ENCODE measurements around the gene TAF1D.
"Not testable (repeated sequence)": the region's sequence is repeated elsewhere in the genome, so short reads cannot be mapped to it uniquely, and the experiment has no call there.

TAF1D gene

GRCh38 chr11:93741094-93741881 is at the start of gene TAF1D, which contains the start of gene C11orf54:
TSS of gene TAF1D (minus strand) at chr11:93741495. CDS start at chr11:93739304, 2,191 bp downstream.
TSS of gene C11orf54 (plus strand) at chr11:93741672. CDS start at chr11:93747394, 5,722 bp downstream.
- DNase-seq = peak; percentile 86

- DNase-seq = no peak
These were observed 43.7 kb upstream of the TAF1D start for GRCh38 chr11:93784935-93785360.

GRCh38 chr11:93784145-93784934 is 43.0 kb upstream of the TAF1D start, which contains the start of gene MED17:
TSS of gene MED17 (plus strand) at chr11:93784282. CDS start at chr11:93784514, 232 bp downstream.
- DNase-seq = peak; percentile 17

- DNase-seq = no peak
These were observed 42.5 kb upstream of the TAF1D start for GRCh38 chr11:93783765-93784144.

- no peak for DNase-seq
These were observed 42.1 kb upstream of the TAF1D start for GRCh38 chr11:93783362-93783761.

GRCh38 chr11:93775289-93775688 is 34.0 kb upstream of the TAF1D start:
- DNase-seq = no peak

- DNase-seq = not testable (repeated sequence)
These were observed 33.3 kb upstream of the TAF1D start for GRCh38 chr11:93774560-93774959.

GRCh38 chr11:93773601-93774200 is 32.4 kb upstream of the TAF1D start:
- no peak for DNase-seq

- no peak for DNase-seq
These were observed 31.8 kb upstream of the TAF1D start for GRCh38 chr11:93773045-93773477.

- DNase-seq = no peak
These were observed 30.8 kb upstream of the TAF1D start for GRCh38 chr11:93772123-93772522.

GRCh38 chr11:93770160-93770559 is 28.9 kb upstream of the TAF1D start:
- DNase-seq = no peak

- DNase-seq = no peak
These were observed 25.7 kb upstream of the TAF1D start for GRCh38 chr11:93767018-93767417.

- DNase-seq = no peak
These were observed 25.2 kb upstream of the TAF1D start for GRCh38 chr11:93766504-93766903.

- no peak for DNase-seq
These were observed 24.3 kb upstream of the TAF1D start for GRCh38 chr11:93765551-93765950.

- DNase-seq = no peak
These were observed 20.6 kb upstream of the TAF1D start for GRCh38 chr11:93761910-93762309.

- DNase-seq = not testable (repeated sequence)
These were observed 17.8 kb upstream of the TAF1D start for GRCh38 chr11:93759123-93759522.

- DNase-seq = no peak
These were observed 16.9 kb upstream of the TAF1D start for GRCh38 chr11:93757924-93758865.

GRCh38 chr11:93757301-93757700 is 16.0 kb upstream of the TAF1D start:
- no peak for DNase-seq

GRCh38 chr11:93756748-93757147 is 15.5 kb upstream of the TAF1D start:
- DNase-seq = no peak

GRCh38 chr11:93753241-93753640 is 11.9 kb upstream of the TAF1D start:
- no peak for DNase-seq

- DNase-seq = no peak
These were observed 9.7 kb upstream of the TAF1D start for GRCh38 chr11:93751001-93751400.

GRCh38 chr11:93747122-93747521 is 5.8 kb upstream of the TAF1D start:
- DNase-seq = no peak

Data from NCI-H2081 treated with DMSO at 0.1 percent for 48 hours (cell line).